Gastrocnemius medialis (tissue), 4 donors: ENCODE results near the gene GRID1.

Experiments used
- POLR2A ChIP-seq, 2 donors: fragments of 450-650 bp; IDR thresholded peaks; one replicate each; pipeline ENCODE4 v1.6.1; 2017; ENCODE audit warnings: antibody characterized with exemption in 2 of 2, mild to moderate bottlenecking in 2 of 2, moderate library complexity in 2 of 2
- TF ChIP-seq, protein P1 (sequence below), 5 experiments: fragments of 450-650 bp in 3 of 5; fragments of 200-600 bp in 2 of 5; sonication (generic) in 2 of 5; IDR thresholded peaks in 4 of 5; conservative IDR thresholded peaks in 1 of 5; 1 replicate in 4 of 5; 2 replicates in 1 of 5; pipeline ENCODE4 v1.5.1; 2016 to 2019; ENCODE audit warnings: antibody characterized with exemption in 5 of 5, mild to moderate bottlenecking in 3 of 5, moderate library complexity in 3 of 5

DNA sequence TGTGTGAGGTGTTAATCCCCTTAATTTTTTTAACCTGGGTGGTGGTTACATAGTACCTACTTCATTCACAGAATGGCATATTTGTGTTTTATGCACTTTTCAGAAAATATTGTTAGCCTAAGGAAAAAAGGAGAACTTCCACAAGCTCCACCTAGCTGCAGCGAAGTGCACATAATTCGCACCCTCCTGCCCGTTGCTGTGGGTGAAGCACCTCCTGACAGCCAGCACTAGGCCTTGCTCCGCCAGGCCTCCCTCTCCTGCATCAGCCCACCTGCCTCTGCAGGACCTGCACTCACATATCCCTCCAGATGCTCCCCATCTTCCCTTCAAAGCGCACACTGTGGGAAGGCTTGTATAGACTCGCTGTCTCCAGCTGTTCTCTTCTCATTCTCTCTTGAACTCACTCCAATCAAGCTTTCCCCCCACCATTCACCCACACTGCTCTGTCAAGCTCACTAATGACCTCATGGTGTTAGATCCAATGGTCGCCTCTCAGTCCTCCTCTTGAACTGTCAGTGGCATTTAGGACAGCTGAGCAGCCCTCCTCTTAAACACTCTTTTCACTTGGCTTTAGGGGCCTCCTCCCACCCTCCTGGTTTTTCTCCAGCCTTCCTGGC is 20.7 kb upstream of the GRID1 start:
- no peak for TF ChIP-seq POLR2A (IDR thresholded peaks at IDR 0.05)
- TF ChIP-seq, protein P1, sequence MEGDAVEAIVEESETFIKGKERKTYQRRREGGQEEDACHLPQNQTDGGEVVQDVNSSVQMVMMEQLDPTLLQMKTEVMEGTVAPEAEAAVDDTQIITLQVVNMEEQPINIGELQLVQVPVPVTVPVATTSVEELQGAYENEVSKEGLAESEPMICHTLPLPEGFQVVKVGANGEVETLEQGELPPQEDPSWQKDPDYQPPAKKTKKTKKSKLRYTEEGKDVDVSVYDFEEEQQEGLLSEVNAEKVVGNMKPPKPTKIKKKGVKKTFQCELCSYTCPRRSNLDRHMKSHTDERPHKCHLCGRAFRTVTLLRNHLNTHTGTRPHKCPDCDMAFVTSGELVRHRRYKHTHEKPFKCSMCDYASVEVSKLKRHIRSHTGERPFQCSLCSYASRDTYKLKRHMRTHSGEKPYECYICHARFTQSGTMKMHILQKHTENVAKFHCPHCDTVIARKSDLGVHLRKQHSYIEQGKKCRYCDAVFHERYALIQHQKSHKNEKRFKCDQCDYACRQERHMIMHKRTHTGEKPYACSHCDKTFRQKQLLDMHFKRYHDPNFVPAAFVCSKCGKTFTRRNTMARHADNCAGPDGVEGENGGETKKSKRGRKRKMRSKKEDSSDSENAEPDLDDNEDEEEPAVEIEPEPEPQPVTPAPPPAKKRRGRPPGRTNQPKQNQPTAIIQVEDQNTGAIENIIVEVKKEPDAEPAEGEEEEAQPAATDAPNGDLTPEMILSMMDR (IDR thresholded peaks at IDR 0.05 in 4 of 5, conservative IDR thresholded peaks at IDR 0.05 in 1 of 5) = no peak
